GM21528 (cell line): Measurements from ENCODE around the gene MRPL14.
A peak's percentile ranks its signal among the peaks of the same experiment; 100 is the strongest.

Experiments used
- ATAC-seq: cut with Tn5 transposase; IDR thresholded peaks from one replicate; pipeline ENCODE4 v1.9.1; 2021; ENCODE audit warnings: mild to moderate bottlenecking, moderate library complexity; ENCODE audit not compliant: unreplicated experiment, low FRiP score

MRPL14 gene

DNA sequence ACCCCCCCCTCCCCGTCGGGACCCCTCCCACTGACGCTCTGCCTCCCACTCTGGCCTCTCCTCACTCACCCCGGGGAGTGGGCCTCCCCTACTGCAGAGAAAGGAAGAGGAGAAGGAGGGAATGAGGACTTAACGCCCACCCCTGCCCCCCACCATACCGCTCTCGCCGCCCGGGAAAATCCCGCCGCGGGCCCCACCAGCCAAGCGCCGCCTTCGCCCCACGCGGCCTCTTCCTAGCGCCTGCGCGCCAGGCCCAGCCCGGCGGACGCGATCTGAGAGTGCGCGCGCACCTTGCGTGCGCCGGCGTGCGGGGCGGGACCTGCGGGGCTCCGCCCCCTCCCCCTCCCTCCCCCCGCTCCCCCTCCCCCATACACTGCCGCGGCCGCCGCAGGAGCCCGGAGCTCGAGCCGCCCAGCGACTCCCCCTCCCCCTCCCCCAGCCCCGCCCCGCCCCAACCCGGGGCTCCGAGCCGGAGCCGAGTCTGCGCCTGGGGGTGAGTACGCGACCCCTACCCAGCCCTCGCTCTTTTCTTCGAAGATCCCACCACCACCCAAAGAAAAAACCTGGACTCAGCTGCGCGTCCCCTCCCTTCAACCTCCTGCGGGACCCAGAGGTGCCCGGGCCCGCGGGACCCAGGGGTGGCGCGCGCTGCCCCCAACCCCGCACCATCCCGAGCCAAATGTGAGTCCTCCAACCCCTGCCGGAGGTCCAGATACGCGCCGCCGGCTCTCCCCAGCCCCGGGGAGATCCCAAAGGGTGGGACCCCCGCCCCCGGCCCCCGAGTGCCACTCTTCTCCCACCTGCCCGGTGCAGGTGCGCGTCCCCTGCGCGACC is at the start of gene MRPL14, which contains the start of gene TMEM63B:
TSS of gene MRPL14 (minus strand) at position 267 of the 834 bp plus-strand sequence. CDS start 10,841 bp downstream, outside the sequence.
TSS of gene TMEM63B (plus strand) at position 369 of the 834 bp plus-strand sequence. CDS start 7,031 bp downstream, outside the sequence.
- peak; percentile 72 for ATAC-seq

GRCh38 chr6:44176130-44176761 is 49.0 kb upstream of the MRPL14 start:
- no peak for ATAC-seq

DNA sequence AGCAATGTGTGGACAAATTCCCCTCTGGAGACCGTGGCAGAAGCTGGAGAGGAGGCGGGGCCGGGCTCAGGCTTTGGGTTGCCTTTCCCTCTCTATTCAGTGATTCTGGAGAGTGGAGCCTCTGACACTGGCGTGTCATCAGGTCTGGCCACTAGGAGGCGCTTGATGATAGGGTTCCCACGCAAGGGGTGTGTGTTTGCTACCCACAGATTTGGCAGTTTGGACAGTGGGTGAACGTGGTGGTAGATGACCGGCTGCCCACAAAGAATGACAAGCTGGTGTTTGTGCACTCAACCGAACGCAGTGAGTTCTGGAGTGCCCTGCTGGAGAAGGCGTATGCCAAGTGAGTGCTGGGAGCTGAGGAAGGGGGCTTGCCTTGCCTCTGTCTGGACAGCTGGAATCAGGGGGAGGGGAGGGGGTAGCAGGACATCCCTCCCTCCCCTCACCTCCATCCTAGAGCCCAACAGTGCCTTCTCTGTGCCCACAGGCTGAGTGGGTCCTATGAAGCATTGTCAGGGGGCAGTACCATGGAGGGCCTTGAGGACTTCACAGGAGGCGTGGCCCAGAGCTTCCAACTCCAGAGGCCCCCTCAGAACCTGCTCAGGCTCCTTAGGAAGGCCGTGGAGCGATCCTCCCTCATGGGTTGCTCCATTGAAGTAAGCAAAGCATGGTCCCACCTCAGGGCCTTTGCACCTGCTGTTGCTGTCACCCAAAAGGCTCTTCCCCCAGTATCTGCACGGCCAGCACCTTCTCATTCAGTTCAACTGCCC is 45.7 kb upstream of the MRPL14 start:
- no peak for ATAC-seq

GRCh38 chr6:44171899-44172546 is 44.8 kb upstream of the MRPL14 start:
- ATAC-seq: no peak

GRCh38 chr6:44169886-44170570 is 42.8 kb upstream of the MRPL14 start:
- ATAC-seq: no peak

DNA sequence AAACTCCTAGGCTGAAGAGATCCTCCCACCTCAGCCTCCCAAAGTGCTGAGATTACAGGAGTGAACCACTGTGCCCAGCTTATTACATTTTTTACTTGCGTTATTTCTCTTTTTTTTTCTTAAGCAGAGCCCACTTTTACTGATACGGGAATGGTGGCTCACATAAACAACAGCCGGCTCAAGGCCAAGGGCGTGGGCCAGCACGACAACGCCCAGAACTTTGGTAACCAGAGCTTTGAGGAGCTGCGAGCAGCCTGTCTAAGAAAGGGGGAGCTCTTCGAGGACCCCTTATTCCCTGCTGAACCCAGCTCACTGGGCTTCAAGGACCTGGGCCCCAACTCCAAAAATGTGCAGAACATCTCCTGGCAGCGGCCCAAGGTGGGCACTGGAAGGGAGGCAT is 41.9 kb upstream of the MRPL14 start:
- ATAC-seq: no peak

GRCh38 chr6:44167567-44167966 is 40.3 kb upstream of the MRPL14 start:
- ATAC-seq: no peak

- ATAC-seq: no peak
Measured at GRCh38 chr6:44166591-44167184, 39.4 kb upstream of the MRPL14 start.

DNA sequence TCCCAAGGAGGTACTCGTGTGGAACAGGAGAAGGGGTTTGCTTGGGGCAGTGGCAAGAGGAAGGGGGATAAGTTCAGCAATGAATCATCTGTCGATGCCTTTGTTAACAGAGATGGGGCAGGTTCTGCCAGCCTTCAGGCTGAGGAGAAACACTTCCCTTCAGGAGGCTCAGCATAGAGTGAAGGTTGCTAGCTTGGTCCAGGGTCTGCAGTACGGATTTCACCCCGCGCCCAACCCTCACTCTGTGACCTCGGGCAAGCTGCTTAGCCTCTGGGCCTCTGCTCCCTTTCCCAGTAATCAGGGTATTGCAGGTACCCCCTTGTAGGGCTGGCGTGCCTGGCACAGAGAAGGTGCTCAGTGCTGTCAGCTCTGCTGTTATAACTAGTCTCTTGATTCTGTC is 38.9 kb upstream of the MRPL14 start:
- no peak for ATAC-seq

DNA sequence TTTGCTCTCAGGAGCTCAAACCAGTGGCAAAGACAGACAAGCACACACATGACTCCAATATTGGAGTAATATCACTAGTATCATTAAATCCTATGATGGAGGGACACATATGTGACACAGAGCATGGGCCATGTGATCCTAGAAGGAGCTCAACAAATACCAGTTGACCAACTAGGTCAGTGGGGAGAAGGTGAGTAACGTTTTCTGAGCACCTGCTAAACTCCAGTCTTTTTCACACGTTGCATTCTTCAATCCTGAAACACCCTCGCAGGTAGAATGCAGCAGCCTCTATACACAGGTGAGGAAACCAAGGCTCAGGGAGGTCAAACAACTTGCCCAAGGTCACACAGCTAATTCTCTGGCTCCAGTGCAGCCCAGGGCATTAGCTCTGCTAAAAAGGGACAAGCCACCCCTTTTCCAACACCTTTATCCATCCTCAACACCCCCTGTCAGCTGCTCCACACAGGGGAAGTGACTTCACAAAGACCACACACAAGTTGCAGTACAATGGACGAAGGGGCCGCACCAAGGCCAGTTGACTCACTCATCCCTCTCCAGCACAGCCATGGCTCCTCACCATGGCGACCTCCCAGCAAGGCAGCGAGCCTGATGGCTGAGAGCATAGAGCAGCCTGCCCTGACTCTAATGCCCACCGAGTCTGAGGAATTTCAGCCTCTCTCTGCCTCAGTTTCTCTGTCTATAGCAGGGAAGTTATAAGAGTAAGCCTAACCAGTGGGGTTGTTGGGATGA is 35.8 kb upstream of the MRPL14 start:
- ATAC-seq: no peak

- ATAC-seq: no peak
Measured at GRCh38 chr6:44161997-44162338, 34.7 kb upstream of the MRPL14 start.

- no peak for ATAC-seq
Measured at GRCh38 chr6:44158770-44159228, 31.5 kb upstream of the MRPL14 start, which contains the start of gene CAPN11. CAPN11 (plus strand) TSS chr6:44158820; CDS start chr6:44158849, 29 bp downstream.

GRCh38 chr6:44157152-44157521 is 29.9 kb upstream of the MRPL14 start:
- no peak for ATAC-seq

DNA sequence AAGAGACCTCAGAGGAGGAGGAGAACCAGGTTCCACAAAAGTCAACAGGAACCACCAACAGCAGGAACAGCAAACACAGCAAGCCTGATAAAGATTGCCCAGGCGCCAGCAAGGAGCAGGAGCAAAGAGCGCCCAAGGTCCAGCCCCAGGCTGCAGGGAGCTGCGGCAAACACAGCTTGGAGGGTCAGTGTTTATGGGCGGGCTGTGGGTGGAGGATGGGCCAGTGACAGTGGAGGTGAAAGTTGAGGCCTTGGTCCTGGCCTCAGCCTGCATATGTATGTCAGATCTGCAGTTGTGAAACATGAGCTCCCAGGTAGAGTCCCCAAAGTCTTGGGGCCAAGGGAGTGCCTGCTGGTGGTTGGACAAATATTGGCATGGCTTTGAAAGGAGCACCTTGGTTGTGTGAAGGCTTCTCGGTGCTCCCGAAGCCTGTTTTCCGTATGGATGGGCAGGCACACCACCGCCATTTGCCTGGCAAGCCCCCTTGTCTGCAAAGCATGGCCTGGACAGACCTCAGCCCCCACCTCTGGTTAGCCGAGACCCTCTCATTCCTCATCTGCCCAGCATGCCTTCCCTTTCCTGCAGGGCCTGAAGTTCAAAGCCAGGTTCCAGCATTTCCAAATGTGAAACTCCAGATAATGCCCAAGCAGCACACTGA is 29.4 kb upstream of the MRPL14 start:
- no peak for ATAC-seq

DNA sequence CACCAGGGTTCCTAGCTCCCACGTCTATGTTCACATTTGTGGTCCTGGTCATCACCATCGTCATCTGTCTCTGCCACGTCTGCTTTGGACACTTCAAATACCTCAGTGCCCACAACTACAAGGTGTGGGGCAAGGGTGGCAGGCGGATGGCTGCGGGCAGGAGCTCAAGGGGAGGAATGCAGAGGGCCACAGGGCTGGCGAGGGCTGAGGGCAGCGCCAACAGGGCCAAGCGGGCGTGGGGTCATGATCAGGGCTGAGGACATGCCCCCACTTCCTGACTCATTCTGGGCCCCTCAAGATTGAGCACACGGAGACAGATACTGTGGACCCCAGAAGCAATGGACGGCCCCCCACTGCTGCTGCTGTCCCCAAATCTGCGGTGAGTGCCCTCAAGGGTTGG is 26.8 kb upstream of the MRPL14 start:
- no peak for ATAC-seq

DNA sequence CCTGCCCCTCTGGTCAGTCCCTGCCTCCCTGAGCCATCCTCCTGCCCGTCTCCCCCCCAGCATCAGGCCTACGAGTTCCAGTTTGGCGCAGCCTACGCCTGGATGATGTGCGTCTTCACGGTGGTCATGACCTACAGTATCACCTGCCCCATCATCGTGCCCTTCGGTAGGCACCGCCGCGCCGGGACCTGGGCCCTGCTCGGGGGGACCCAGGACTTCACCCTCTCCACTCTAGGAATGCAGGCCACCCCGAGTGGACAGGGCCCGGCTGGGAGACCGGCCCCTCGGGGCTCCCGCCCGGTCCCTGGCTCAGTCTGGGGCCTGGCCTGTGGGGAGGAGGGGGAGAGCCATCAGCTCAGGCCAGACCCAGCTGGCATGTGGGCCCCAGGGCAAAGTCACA is 25.3 kb upstream of the MRPL14 start:
- ATAC-seq: no peak

GRCh38 chr6:44152109-44152461 is 24.8 kb upstream of the MRPL14 start:
- no peak for ATAC-seq

GRCh38 chr6:44151348-44152108 is 24.3 kb upstream of the MRPL14 start:
- ATAC-seq: no peak
